HG03575 (cell line): ENCODE data around the gene INHA.

ENCODE experiments used
- ATAC-seq: cut with Tn5 transposase; IDR thresholded peaks from one replicate; pipeline ENCODE4 v1.9.1; 2021; ENCODE audit not compliant: unreplicated experiment, insufficient number of reproducible peaks, low FRiP score; ENCODE audit errors: extremely low read depth

The INHA gene

GRCh38 chr2:219570194-219570923 is 1.8 kb upstream of the INHA start:
- no peak for ATAC-seq

DNA sequence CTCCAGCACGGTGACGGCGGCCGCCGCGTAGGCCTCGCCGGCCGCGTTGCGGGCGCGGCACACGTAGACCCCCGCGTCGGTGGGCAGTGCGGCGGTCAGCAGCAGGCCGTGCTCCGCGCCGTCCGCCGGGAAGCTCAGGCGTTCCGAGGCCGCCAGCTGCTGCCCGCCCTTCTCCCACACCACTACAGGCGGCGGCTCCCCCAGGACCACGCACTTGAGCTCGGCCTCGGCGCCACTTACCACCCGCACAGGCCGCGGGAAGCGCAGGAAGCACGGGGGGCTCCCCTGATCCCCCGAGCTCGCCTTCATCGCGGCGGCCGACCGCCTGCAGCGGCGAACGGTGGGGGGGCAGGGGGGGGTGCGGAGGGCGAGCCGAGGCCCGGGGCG is 1.2 kb upstream of the INHA start:
- ATAC-seq: no peak

DNA sequence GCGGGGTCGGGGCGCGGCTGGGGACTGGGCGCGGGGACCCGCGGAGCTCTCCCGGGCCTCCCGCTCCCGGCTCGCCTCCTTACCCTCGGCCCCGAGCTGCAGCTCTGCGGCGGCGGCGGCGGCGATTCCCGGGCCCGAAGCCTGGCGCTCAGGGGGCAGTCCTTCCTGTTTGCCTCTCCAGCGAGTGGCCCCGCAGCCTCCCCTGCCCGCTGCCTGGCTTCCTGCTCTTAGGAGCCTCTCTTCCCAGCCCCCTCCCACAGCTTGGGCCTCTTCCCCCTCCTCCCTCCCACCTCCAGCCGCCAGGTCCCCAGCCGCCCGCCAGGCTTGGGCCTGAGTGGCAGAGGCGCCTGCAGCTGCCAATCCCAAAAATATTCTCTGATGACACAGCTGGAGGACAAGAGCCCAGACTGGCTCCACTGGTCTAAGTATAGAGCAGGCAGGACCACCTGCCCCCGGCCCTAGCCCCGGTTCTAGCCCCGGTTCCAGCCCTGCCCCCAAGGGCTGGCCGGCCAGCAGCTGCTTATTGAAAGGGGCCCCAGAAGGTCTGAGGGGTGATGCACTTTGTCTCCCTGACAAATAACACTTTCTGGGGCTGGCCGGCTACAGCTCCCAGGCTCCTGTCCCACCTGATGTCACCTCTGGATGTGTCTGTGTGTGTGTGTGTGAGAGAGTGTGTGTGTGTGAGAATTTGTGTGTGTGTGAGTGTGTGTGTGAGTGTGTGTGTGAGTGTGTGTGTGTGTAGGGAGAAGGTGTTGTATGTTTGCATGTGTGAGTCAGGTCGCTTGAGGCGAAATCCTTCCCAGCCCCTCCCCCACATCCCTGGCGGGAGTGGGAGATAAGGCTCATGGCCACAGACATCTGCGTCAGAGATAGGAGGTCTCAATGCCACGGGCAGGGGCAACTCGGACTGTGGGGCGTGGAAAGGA is 536 bp upstream of the INHA start, which contains the start of gene OBSL1:
Gene OBSL1 (minus strand): TSS at position 229 of the 926 bp plus-strand sequence. CDS start 307 bp downstream, outside the sequence.
- no peak for ATAC-seq

GRCh38 chr2:219573166-219573565 is 1.1 kb downstream of the INHA start:
- no peak for ATAC-seq

DNA sequence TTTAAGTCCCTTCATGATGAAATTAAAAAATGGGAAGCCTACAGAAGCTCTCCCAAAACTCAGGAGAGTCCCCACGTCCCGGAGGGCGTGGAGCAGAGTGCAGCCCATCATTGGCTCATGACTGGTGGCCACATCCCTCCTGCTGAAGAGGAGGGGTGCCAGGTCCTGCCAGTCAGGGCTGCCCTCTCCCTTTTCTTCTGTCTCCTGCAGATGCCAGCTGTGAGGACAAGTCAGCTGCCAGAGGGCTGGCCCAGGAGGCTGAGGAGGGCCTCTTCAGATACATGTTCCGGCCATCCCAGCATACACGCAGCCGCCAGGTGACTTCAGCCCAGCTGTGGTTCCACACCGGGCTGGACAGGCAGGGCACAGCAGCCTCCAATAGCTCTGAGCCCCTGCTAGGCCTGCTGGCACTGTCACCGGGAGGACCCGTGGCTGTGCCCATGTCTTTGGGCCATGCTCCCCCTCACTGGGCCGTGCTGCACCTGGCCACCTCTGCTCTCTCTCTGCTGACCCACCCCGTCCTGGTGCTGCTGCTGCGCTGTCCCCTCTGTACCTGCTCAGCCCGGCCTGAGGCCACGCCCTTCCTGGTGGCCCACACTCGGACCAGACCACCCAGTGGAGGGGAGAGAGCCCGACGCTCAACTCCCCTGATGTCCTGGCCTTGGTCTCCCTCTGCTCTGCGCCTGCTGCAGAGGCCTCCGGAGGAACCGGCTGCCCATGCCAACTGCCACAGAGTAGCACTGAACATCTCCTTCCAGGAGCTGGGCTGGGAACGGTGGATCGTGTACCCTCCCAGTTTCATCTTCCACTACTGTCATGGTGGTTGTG is 2.6 kb downstream of the INHA start:
- ATAC-seq: no peak

GRCh38 chr2:219575566-219576504 is 3.7 kb downstream of the INHA start:
- no peak for ATAC-seq

DNA sequence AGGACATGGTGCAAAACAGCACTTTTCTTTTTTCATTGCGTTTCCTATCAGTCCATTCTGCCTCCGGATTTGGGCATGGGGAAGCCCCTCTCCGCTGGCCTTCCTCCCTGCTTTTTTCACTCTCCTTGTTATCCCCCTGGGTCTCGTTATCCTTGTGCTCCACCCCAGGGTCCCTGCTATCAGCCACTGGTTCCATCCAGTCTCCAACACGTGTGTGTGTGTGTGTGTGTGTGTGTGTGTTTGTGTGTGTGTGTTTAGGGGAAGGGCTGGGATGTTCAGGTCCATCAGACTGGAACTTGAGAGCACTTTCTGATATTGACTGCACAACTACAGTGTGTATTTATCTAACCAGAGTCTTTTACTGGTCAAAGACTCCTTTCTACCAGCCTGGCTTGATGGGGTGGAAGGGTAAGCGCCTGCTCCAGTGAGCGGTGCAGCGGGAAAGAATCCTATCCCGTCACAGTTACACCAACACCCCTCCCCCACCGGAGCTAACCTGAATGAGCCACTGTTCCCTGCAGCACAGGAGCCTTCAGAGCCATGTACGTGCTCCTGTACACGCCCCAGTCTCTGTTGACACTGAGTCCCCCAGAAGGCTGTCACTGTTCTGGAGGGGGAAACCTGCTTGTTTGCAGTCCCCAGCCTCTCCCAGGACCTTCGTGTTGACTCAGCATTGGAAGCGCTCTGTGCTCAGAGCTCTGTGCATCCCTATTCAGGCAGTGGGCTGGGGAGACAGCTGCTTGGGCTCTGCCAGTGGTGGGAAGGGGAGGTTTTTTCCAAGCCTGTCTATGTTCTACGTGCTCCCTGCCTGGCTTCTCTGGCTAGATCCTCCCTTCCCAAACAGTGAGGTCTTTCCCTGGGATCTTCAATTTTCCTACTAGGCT is 4.6 kb downstream of the INHA start:
- ATAC-seq: no peak

- no peak for ATAC-seq
Measured at GRCh38 chr2:219578811-219579613, 6.9 kb downstream of the INHA start.

DNA sequence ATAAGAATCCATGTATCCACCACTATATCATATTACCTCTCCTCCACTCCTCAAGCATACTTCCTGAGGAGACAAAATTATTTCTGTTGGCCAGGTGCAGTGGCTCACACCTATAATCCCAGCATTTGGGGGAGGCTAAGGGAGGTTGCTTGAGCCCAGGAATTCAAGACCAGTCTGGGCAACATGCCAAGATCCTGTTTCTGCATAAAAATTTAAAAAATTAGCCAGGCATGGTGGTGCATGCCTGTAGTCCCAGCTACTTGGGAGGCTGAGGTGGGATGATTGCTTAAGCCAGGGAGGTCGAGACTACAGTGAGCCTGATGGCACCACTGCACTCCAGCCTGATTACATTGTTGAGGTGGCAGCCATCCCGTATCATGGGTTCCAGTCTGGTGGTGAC is 9.2 kb downstream of the INHA start:
- ATAC-seq: no peak

DNA sequence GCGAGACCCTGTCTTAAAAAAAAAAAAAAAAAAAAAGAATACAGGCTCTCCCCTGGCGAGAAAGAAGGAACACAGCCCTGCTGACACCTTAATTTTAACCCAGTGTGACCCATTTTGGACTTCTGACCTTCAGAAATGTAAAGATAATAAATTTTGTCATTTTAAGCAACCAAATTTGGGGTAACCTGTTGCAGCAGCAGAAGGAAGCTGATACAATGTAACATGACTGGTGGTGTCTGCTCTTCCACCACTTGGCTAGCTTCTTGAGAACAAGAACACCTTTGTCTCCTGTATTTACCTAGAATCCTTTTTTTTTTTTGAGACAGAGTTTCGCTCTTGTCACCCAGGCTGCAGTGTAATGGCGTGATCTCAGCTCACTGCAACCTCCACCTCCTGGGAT is 19.0 kb downstream of the INHA start:
- ATAC-seq: no peak

- no peak for ATAC-seq
Measured at GRCh38 chr2:219592736-219593135, 20.6 kb downstream of the INHA start.

DNA sequence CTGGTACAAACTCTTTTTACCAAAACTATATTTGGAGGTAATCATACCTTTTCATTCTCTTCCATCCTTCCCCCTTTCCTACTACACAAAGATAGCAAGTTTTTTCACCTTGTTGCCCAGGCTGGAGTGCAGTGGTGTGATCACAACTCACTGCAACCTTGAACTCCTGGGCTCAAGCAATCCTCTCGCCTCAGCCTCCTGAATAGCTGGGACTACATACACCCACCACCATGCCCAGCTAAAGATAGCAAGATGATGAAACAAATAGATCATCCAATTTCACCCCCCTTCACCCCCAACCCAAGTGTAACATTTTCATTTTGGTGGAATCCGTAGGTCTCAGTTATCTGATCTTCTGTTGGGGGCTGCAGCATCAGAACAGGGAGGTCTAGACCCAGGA is 21.0 kb downstream of the INHA start:
- ATAC-seq: no peak

DNA sequence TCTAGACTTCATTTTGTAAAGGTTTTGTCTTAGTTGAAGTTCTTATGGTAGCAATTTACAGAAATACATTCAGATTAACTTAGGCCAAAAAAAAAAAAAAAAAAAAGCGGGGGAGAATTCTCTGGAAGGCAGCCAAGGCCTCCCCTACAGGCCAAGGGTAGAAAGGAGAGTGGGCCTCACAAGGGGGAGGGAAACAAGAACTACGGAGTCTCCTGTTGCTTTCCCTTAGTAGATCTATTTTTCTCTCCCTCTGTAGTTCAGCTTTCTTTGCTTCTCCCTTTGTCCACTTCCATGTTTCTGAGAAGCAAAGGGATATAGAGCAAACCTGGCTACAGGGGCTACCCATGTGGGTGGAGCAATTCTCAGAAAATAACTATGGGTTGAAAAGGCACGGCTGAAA is 23.1 kb downstream of the INHA start:
- no peak for ATAC-seq

GRCh38 chr2:219596954-219597551 is 24.9 kb downstream of the INHA start:
- ATAC-seq: no peak

DNA sequence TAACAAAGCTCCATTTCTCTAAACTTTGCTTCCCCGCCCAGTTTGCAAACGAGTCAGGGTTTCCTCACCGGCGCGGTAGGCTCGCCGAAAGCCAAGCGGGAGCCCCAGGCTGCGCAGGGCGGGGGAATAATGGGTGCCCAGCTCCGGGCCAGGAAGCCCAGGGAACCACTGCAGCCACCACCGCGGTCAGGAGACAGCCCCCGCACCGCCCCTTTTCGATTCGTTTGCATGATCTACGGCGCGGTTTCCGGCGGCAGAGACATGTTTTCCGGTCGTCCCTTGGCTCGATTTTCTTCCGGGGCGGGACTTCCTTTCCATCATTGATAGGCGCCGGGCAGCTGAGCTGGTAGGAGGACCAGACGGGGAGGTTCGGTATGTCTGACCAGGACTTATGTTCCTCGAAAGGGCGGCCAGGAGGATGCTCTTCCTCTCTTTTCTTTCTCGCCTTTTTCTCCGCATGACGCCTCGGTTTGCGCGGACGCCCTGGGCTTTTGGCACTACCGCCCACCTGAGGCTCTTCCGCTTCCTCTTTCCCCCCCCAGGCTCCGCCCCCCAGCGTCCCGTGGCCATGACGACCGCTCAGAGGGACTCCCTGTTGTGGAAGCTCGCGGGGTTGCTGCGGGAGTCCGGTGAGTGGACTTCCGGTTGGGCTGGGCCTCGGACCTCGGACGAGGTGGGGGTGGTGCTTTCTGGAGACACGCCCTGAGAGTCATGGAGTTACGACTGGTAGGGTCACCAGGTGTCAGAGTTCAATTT is 25.6 kb downstream of the INHA start, which contains the start of gene STK11IP:
Gene STK11IP (plus strand): TSS at position 306 of the 756 bp plus-strand sequence. CDS start 263 bp downstream, at position 569.
- ATAC-seq: peak; percentile 50
